ENCODE measurements around the gene IGSF10.

DNA sequence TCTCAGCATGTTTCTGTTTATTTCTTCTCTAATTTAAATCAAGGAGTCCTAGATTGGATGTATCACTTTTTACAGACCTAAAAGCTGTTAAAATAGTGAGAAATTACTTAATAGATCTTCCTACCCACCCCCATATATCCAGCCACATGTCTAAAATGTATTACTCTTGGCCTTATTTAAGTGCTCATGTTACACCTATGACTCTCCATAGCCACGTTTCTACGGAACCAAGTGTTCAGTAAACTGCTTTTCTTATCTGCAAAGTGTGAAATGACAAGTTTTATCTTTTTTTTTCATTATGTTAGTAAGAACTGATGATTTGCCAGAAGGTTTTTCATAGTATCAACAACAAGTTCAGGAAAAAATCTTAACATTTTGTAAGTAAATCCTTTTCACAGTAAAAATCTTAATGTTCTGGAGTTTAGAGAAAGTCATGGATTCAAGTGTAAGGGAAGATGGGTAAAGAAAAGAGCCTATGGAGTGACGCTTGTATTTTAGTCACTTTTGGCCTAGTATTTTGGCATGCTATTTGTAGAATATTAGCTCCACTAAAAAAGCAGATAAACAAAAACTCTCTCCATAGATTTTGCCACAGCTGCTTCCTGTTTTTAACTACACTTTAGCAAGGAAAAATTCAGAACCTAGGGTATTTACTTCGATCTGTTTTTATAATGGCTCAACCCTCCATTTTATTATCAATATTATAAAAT lies 41.2 kb upstream of the IGSF10 start:
- TF ChIP-seq, protein P1, sequence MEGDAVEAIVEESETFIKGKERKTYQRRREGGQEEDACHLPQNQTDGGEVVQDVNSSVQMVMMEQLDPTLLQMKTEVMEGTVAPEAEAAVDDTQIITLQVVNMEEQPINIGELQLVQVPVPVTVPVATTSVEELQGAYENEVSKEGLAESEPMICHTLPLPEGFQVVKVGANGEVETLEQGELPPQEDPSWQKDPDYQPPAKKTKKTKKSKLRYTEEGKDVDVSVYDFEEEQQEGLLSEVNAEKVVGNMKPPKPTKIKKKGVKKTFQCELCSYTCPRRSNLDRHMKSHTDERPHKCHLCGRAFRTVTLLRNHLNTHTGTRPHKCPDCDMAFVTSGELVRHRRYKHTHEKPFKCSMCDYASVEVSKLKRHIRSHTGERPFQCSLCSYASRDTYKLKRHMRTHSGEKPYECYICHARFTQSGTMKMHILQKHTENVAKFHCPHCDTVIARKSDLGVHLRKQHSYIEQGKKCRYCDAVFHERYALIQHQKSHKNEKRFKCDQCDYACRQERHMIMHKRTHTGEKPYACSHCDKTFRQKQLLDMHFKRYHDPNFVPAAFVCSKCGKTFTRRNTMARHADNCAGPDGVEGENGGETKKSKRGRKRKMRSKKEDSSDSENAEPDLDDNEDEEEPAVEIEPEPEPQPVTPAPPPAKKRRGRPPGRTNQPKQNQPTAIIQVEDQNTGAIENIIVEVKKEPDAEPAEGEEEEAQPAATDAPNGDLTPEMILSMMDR (IDR thresholded peaks at IDR 0.05 in 4 of 5, conservative IDR thresholded peaks at IDR 0.05 in 1 of 5): no peak
- no peak for TF ChIP-seq POLR2A (IDR thresholded peaks at IDR 0.05)
